GM12878 (cell line): ENCODE data around the gene ZBTB32.

Source experiments
- ATF3 ChIP-seq: IDR thresholded peaks from 2 replicates; pipeline ENCODE4 v1.6.1; 2011; ENCODE audit warnings: low read depth, mild to moderate bottlenecking, low read length, moderate library complexity, borderline replicate concordance; ENCODE audit errors: extremely low read depth
- CBFB ChIP-seq: IDR thresholded peaks from 2 replicates; pipeline ENCODE4 v1.6.1; 2016; ENCODE audit warnings: antibody characterized with exemption, low read depth
- ESRRA ChIP-seq: IDR thresholded peaks from 2 replicates; pipeline ENCODE4 v1.6.1; 2012; ENCODE audit warnings: mild to moderate bottlenecking, low read length, improper control_type of control experiment
- EZH2 ChIP-seq: IDR thresholded peaks from 2 replicates; pipeline ENCODE4 v1.6.1; 2012; ENCODE audit warnings: low read depth, mild to moderate bottlenecking, control low read depth, inconsistent platforms, low read length, borderline replicate concordance; ENCODE audit not compliant: control insufficient read depth
- NFYA ChIP-seq: IDR thresholded peaks from 2 replicates; pipeline ENCODE4 v1.6.1; 2011; ENCODE audit warnings: low read depth, mild to moderate bottlenecking, low read length, improper control_type of control experiment, borderline replicate concordance
- RFX5 ChIP-seq: IDR thresholded peaks from 2 replicates; pipeline ENCODE4 v1.6.1; 2011; ENCODE audit warnings: low read depth, low read length, improper control_type of control experiment
- SPI1 ChIP-seq: IDR thresholded peaks from 2 replicates; pipeline ENCODE4 v1.6.1; 2011; ENCODE audit warnings: low read depth, mild to moderate bottlenecking, low read length, moderate library complexity, borderline replicate concordance; ENCODE audit not compliant: insufficient read depth
- USF1 ChIP-seq: IDR thresholded peaks from 2 replicates; pipeline ENCODE4 v1.6.1; 2011; ENCODE audit warnings: borderline replicate concordance, low read depth, mild to moderate bottlenecking, moderate library complexity, mixed read lengths, low read length; ENCODE audit not compliant: insufficient read depth; ENCODE audit errors: extremely low read length
- TF ChIP-seq, protein P1 (sequence below), 3 experiments: IDR thresholded peaks in 2 of 3; conservative IDR thresholded peaks in 1 of 3; 2 replicates each; pipeline ENCODE4 v1.5.1; 2011; ENCODE audit warnings: low read depth in 3 of 3, low read length in 3 of 3, mild to moderate bottlenecking in 3 of 3, control low read depth in 2 of 3, moderate library complexity in 2 of 3, inconsistent platforms in 1 of 3, mixed read lengths in 1 of 3; ENCODE audit not compliant: control insufficient read depth in 2 of 3, insufficient read depth in 1 of 3; ENCODE audit errors: extremely low read depth in 1 of 3
- TF ChIP-seq, protein P2 (sequence below): fragments of 450-650 bp; IDR thresholded peaks from 2 replicates; pipeline ENCODE4 v1.6.1; 2017; ENCODE audit warnings: mild to moderate bottlenecking, low read depth, inconsistent platforms; ENCODE audit not compliant: poor library complexity, severe bottlenecking
- TF ChIP-seq, protein P3 (sequence below): fragments of 450-650 bp; formaldehyde crosslinking; IDR thresholded peaks from 2 replicates; pipeline ENCODE4 v1.5.0; 2022; ENCODE audit warnings: mild to moderate bottlenecking, missing genetic modification characterization

GRCh38 chr19:35695895-35696422, 8.4 kb upstream of the ZBTB32 start:
- no peak for TF ChIP-seq CBFB
- TF ChIP-seq, protein P1, sequence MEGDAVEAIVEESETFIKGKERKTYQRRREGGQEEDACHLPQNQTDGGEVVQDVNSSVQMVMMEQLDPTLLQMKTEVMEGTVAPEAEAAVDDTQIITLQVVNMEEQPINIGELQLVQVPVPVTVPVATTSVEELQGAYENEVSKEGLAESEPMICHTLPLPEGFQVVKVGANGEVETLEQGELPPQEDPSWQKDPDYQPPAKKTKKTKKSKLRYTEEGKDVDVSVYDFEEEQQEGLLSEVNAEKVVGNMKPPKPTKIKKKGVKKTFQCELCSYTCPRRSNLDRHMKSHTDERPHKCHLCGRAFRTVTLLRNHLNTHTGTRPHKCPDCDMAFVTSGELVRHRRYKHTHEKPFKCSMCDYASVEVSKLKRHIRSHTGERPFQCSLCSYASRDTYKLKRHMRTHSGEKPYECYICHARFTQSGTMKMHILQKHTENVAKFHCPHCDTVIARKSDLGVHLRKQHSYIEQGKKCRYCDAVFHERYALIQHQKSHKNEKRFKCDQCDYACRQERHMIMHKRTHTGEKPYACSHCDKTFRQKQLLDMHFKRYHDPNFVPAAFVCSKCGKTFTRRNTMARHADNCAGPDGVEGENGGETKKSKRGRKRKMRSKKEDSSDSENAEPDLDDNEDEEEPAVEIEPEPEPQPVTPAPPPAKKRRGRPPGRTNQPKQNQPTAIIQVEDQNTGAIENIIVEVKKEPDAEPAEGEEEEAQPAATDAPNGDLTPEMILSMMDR (IDR thresholded peaks at IDR 0.05 in 2 of 3, conservative IDR thresholded peaks at IDR 0.05 in 1 of 3; ENCODE audit: control insufficient read depth in 2 of 3, extremely low read depth in 1 of 3, insufficient read depth in 1 of 3, low read depth in 3 of 3, low read length in 3 of 3): no peak
- TF ChIP-seq USF1: no peak
- no peak for TF ChIP-seq EZH2
- no peak for TF ChIP-seq ATF3
- no peak for TF ChIP-seq SPI1
- no peak for TF ChIP-seq NFYA
- TF ChIP-seq ESRRA: no peak
- TF ChIP-seq, protein P2, sequence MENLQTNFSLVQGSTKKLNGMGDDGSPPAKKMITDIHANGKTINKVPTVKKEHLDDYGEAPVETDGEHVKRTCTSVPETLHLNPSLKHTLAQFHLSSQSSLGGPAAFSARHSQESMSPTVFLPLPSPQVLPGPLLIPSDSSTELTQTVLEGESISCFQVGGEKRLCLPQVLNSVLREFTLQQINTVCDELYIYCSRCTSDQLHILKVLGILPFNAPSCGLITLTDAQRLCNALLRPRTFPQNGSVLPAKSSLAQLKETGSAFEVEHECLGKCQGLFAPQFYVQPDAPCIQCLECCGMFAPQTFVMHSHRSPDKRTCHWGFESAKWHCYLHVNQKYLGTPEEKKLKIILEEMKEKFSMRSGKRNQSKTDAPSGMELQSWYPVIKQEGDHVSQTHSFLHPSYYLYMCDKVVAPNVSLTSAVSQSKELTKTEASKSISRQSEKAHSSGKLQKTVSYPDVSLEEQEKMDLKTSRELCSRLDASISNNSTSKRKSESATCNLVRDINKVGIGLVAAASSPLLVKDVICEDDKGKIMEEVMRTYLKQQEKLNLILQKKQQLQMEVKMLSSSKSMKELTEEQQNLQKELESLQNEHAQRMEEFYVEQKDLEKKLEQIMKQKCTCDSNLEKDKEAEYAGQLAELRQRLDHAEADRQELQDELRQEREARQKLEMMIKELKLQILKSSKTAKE: no peak
- TF ChIP-seq RFX5: no peak
- TF ChIP-seq, protein P3, sequence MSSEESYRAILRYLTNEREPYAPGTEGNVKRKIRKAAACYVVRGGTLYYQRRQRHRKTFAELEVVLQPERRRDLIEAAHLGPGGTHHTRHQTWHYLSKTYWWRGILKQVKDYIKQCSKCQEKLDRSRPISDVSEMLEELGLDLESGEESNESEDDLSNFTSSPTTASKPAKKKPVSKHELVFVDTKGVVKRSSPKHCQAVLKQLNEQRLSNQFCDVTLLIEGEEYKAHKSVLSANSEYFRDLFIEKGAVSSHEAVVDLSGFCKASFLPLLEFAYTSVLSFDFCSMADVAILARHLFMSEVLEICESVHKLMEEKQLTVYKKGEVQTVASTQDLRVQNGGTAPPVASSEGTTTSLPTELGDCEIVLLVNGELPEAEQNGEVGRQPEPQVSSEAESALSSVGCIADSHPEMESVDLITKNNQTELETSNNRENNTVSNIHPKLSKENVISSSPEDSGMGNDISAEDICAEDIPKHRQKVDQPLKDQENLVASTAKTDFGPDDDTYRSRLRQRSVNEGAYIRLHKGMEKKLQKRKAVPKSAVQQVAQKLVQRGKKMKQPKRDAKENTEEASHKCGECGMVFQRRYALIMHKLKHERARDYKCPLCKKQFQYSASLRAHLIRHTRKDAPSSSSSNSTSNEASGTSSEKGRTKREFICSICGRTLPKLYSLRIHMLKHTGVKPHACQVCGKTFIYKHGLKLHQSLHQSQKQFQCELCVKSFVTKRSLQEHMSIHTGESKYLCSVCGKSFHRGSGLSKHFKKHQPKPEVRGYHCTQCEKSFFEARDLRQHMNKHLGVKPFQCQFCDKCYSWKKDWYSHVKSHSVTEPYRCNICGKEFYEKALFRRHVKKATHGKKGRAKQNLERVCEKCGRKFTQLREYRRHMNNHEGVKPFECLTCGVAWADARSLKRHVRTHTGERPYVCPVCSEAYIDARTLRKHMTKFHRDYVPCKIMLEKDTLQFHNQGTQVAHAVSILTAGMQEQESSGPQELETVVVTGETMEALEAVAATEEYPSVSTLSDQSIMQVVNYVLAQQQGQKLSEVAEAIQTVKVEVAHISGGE (CRISPR knock-in tag): no peak
